Neural progenitor cell (in vitro differentiated cells): ENCODE data around the gene BRCA1.

Experiments
- EZH2 ChIP-seq: fragments of 200-600 bp; sonication (generic); IDR thresholded peaks from 2 replicates; pipeline ENCODE4 v1.6.1; 2017; ENCODE audit warnings: antibody characterized with exemption, mild to moderate bottlenecking, moderate library complexity
- TF ChIP-seq, protein P1 (sequence below): fragments of 200-600 bp; sonication (generic); IDR thresholded peaks from 2 replicates; pipeline ENCODE4 v1.5.1; 2017; ENCODE audit warnings: antibody characterized with exemption, mild to moderate bottlenecking

DNA sequence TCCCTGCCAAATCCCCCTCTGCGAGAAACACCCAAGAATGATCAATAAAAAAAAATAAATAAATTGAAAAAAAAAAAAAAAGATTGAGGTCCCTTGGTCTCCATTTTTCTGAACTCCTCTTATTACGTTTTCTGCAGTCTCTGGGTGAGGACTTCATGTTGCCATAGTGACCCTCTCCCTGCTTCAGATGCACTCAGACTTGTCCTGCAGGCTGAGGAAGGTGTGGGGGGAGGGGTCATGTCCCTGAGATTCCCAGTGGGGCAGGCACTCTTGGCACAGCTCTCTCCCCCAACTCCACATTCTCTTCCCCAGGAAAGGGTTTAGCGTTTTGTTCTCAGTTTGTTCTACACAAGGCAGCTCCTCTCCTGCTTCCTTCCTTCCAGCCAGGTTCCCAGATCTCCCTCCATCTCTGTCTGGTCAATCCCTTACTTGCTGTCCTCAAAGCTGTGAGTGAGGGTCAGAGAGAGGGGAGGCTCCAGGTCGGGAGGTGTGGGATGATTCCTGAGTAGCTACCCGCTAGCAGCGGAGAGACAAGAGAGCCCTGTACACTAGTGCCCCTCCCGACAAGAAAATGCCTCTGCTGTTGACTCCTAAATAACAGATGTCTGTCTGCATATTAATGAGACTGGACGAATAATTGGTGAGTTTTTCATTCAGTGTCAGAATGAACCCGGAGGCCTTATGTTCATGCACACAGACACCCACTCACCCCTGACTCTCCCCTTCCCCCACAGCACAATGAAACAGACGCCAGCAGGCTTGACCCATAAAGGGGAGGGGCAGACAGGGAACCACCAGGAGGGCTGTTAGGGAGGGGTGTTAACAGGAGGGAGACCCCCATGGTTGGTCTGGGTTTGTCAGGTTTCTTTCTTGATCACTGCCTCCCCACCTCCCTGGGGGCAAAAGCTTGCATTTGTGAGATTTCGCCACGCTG is 90.9 kb downstream of the BRCA1 start:
- TF ChIP-seq, protein P1, sequence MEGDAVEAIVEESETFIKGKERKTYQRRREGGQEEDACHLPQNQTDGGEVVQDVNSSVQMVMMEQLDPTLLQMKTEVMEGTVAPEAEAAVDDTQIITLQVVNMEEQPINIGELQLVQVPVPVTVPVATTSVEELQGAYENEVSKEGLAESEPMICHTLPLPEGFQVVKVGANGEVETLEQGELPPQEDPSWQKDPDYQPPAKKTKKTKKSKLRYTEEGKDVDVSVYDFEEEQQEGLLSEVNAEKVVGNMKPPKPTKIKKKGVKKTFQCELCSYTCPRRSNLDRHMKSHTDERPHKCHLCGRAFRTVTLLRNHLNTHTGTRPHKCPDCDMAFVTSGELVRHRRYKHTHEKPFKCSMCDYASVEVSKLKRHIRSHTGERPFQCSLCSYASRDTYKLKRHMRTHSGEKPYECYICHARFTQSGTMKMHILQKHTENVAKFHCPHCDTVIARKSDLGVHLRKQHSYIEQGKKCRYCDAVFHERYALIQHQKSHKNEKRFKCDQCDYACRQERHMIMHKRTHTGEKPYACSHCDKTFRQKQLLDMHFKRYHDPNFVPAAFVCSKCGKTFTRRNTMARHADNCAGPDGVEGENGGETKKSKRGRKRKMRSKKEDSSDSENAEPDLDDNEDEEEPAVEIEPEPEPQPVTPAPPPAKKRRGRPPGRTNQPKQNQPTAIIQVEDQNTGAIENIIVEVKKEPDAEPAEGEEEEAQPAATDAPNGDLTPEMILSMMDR: peak; percentile 3
- TF ChIP-seq EZH2: no peak
